SK-N-SH (cell line): Measurements from ENCODE around the gene UBE2I. TPM values are rescaled to one million over a fixed set of nuclear protein-coding genes. Genes with fewer than 3 reads are reported as not detected.

Experiments used
- CTCF ChIA-PET: fragments of 300-600, 350-600 bp; formaldehyde crosslinking; extraction: SDS; loops from one replicate; lab custom pipeline; 2021; lab: Yijun Ruan, JAX
- POLR2A ChIA-PET: fragments of 350-600 bp; sonication (Branson Sonifier 250); formaldehyde crosslinking; extraction: SDS; loops from one replicate; lab custom pipeline; 2020; ENCODE audit warnings: antibody characterized with exemption, inconsistent platforms; lab: Yijun Ruan, JAX
- DNase-seq: peaks from one replicate; pipeline ENCODE4 v3.0.0; 2012
- H2AFZ ChIP-seq: fragments of 200-600 bp; sonication (generic); 2 replicates; pipeline ENCODE4 v1.8.1; 2016; ENCODE audit warnings: antibody characterized with exemption, mild to moderate bottlenecking, low read depth
- H3F3A ChIP-seq: fragments of 200-600 bp; sonication (generic); replicated peaks from 2 replicates; pipeline ENCODE3; 2016; ENCODE audit warnings: antibody characterized with exemption, mild to moderate bottlenecking; ENCODE audit not compliant: insufficient read depth
- H3K27ac ChIP-seq, 2 experiments: fragments of 200-500 bp in 1 of 2; fragments of 200-600 bp in 1 of 2; sonication (Bioruptor generic) in 1 of 2; sonication (generic), shearing (Covaris generic) in 1 of 2; 2 replicates each; pipeline versions ENCODE4 v1.5.1 to v1.6.1; 2014 to 2016; ENCODE audit warnings: low read depth in 2 of 2, inconsistent platforms in 1 of 2, low read length in 1 of 2, mild to moderate bottlenecking in 1 of 2, mixed read lengths in 1 of 2
- H3K27me3 ChIP-seq: fragments of 200-600 bp; sonication (generic), shearing (Covaris generic); 2 replicates; pipeline ENCODE4 v1.6.1; 2016; ENCODE audit warnings: mixed run types; ENCODE audit not compliant: insufficient read depth
- H3K36me3 ChIP-seq, 2 experiments: fragments of 200-500 bp in 1 of 2; fragments of 200-600 bp in 1 of 2; sonication (Bioruptor generic) in 1 of 2; sonication (generic) in 1 of 2; replicated peaks in 1 of 2; 2 replicates each; pipeline versions ENCODE3 to v1.5.1; 2014 to 2016; ENCODE audit warnings: low read length in 1 of 2, mild to moderate bottlenecking in 1 of 2; ENCODE audit not compliant: insufficient read depth in 2 of 2, control insufficient read depth in 1 of 2
- H3K4me1 ChIP-seq, 2 experiments: fragments of 200-500 bp in 1 of 2; fragments of 200-600 bp in 1 of 2; sonication (Bioruptor generic) in 1 of 2; sonication (generic), shearing (Covaris generic) in 1 of 2; 2 replicates each; pipeline versions ENCODE4 v1.5.1 to v1.6.1; 2014 to 2016; ENCODE audit warnings: low read depth in 1 of 2, low read length in 1 of 2, mixed run types in 1 of 2; ENCODE audit not compliant: insufficient read depth in 2 of 2, control insufficient read depth in 1 of 2
- H3K4me2 ChIP-seq: fragments of 200-600 bp; sonication (generic), shearing (Covaris generic); 2 replicates; pipeline ENCODE4 v1.6.1; 2017; ENCODE audit warnings: mixed run types
- H3K4me3 ChIP-seq, 2 experiments: fragments of 200-500 bp in 1 of 2; fragments of 200-600 bp in 1 of 2; sonication (Bioruptor generic) in 1 of 2; sonication (generic), shearing (Covaris generic) in 1 of 2; 2 replicates each; pipeline versions ENCODE4 v1.5.1 to v1.8.1; 2014 to 2016; ENCODE audit warnings: low read depth in 2 of 2, inconsistent platforms in 1 of 2, low read length in 1 of 2, mild to moderate bottlenecking in 1 of 2, mixed read lengths in 1 of 2, moderate library complexity in 1 of 2
- H3K79me2 ChIP-seq: fragments of 200-600 bp; sonication (generic); 2 replicates; pipeline ENCODE4 v1.8.1; 2017; ENCODE audit warnings: mild to moderate bottlenecking; ENCODE audit not compliant: insufficient read depth
- H3K9ac ChIP-seq: fragments of 200-600 bp; sonication (generic); 2 replicates; pipeline ENCODE4 v1.6.1; 2017; ENCODE audit warnings: mixed run types
- H3K9me2 ChIP-seq: fragments of 200-600 bp; sonication (generic); 2 replicates; pipeline ENCODE4 v1.6.1; 2017; ENCODE audit warnings: mixed run types
- H3K9me3 ChIP-seq: fragments of 200-600 bp; sonication (generic); 2 replicates; pipeline ENCODE4 v1.6.1; 2017; ENCODE audit warnings: mixed run types, mild to moderate bottlenecking, moderate library complexity
- H4K20me1 ChIP-seq: fragments of 200-600 bp; sonication (generic); 2 replicates; pipeline ENCODE4 v1.6.1; 2017; ENCODE audit warnings: mild to moderate bottlenecking, mixed run types; ENCODE audit not compliant: insufficient read depth
- CHD2 ChIP-seq: fragments of 150-350 bp; IDR thresholded peaks from 2 replicates; pipeline ENCODE4 v1.6.1; 2018; ENCODE audit warnings: low read length; ENCODE audit not compliant: partially characterized antibody
- CTCF ChIP-seq: fragments of 200-600 bp; sonication (generic); IDR thresholded peaks from 2 replicates; pipeline ENCODE4 v1.6.1; 2017; ENCODE audit warnings: antibody characterized with exemption, mild to moderate bottlenecking, moderate library complexity
- FOSL2 ChIP-seq: IDR thresholded peaks from 2 replicates; pipeline ENCODE4 v1.4.0; 2012; ENCODE audit warnings: low read depth, mild to moderate bottlenecking, moderate library complexity, borderline replicate concordance
- GABPA ChIP-seq: IDR thresholded peaks from 2 replicates; pipeline ENCODE4 v1.4.0; 2012; ENCODE audit warnings: low read depth, mild to moderate bottlenecking
- GATA2 ChIP-seq: sonication (generic); formaldehyde crosslinking; IDR thresholded peaks from 2 replicates; pipeline ENCODE4 v1.5.0; 2020; ENCODE audit warnings: mild to moderate bottlenecking, missing genetic modification reagents
- JUND ChIP-seq: IDR thresholded peaks from 2 replicates; pipeline ENCODE4 v1.4.0; 2012
- MAX ChIP-seq: IDR thresholded peaks from 2 replicates; pipeline ENCODE4 v1.4.0; 2012; ENCODE audit warnings: low read depth
- MXI1 ChIP-seq: IDR thresholded peaks from 2 replicates; pipeline ENCODE4 v1.6.1; 2012; ENCODE audit warnings: mild to moderate bottlenecking, low read depth, low read length, improper control_type of control experiment
- NRF1 ChIP-seq: IDR thresholded peaks from 2 replicates; pipeline ENCODE4 v1.6.1; 2012; ENCODE audit warnings: low read depth, mild to moderate bottlenecking, low read length
- PBX3 ChIP-seq: IDR thresholded peaks from 2 replicates; pipeline ENCODE4; 2012
- POLR2AphosphoS5 ChIP-seq: IDR thresholded peaks from 2 replicates; pipeline ENCODE4 v1.6.1; 2012; ENCODE audit warnings: low read depth, low read length
- REST ChIP-seq: IDR thresholded peaks from 2 replicates; pipeline ENCODE4 v1.6.1; 2012; ENCODE audit warnings: mild to moderate bottlenecking, low read depth, low read length, moderate library complexity
- RXRA ChIP-seq: IDR thresholded peaks from 2 replicates; pipeline ENCODE4 v1.4.0; 2012; ENCODE audit warnings: low read depth, mild to moderate bottlenecking, borderline replicate concordance
- SIN3A ChIP-seq: IDR thresholded peaks from 2 replicates; pipeline ENCODE4 v1.6.1; 2012; ENCODE audit warnings: low read depth, mild to moderate bottlenecking, low read length, moderate library complexity, borderline replicate concordance
- TAF1 ChIP-seq: IDR thresholded peaks from 2 replicates; pipeline ENCODE4 v1.6.1; 2012; ENCODE audit warnings: low read depth, mild to moderate bottlenecking, low read length, moderate library complexity, borderline replicate concordance
- USF1 ChIP-seq: IDR thresholded peaks from 2 replicates; pipeline ENCODE4 v1.4.0; 2012; ENCODE audit warnings: low read depth, borderline replicate concordance
- YY1 ChIP-seq: IDR thresholded peaks from 2 replicates; pipeline ENCODE4 v1.4.0; 2012; ENCODE audit warnings: low read depth, mild to moderate bottlenecking
- ZBTB33 ChIP-seq: IDR thresholded peaks from 2 replicates; pipeline ENCODE4 v1.4.0; 2012; ENCODE audit warnings: low read depth, borderline replicate concordance
- WGBS: methylation state at CpG from one replicate; pipeline ENCODE4 v1.1.6; 2017; ENCODE audit warnings: low lambda C conversion rate; 5-methylcytosine and 5-hydroxymethylcytosine counted together
- polyA plus RNA-seq, 3 experiments: library from polyadenylated mRNA; depleted of rRNA; stranded (reverse); fragments of >200 nt; gene quantifications; 2 replicates each; pipeline ENCODE4 v1.2.3, GENCODE V29; 2012

The UBE2I gene
- polyA plus RNA-seq, 1 of the 3 experiments (the other 2 are of a cell fraction) = 107 TPM

- no peak overlapping the region for H3K4me2 ChIP-seq
- 90% methylated on average over 2 of the region's 5 CpGs for WGBS
Observed at GRCh38 chr16:1327619-1327947, 18.1 kb downstream of the UBE2I start.

More at GRCh38 chr16:1327619-1327947, 18.1 kb downstream of the UBE2I start:
- Histone ChIP-seq H3K4me1 (peaks cover 0 to 13% of the 10 kb centered on the region in 2 experiments; a peak in 1 of 4 replicates), H3K36me3 (peaks cover 0 to 22% of the 10 kb centered on the region in 2 experiments), H3K79me2 (no peaks in the 10 kb centered on the region), H3F3A (peaks cover 1% of the 10 kb centered on the region), H3K9ac (no peak overlapping the region), H3K9me2 (no peaks in the 10 kb centered on the region), H3K27me3 (peaks cover 14% of the 10 kb centered on the region), H3K27ac (no peak overlapping the region), H3K9me3 (no peaks in the 10 kb centered on the region), H3K4me3 (no peak overlapping the region), H4K20me1 (peaks cover 15% of the 10 kb centered on the region; the same call in 1 of the 2 replicates), H2AFZ (no peak overlapping the region)
- no peak for DNase-seq
- ChIA-PET CTCF (interaction anchor here (2.4 kb wide), 1 partner anchor 10 kb away, joined by 14 read pairs; no protein-coding TSS in a partner anchor), POLR2A (no interaction called here)
- TF ChIP-seq NRF1 (no peak), RXRA (no peak), FOSL2 (no peak), MXI1 (no peak), YY1 (no peak), USF1 (no peak), TAF1 (no peak), JUND (no peak), POLR2AphosphoS5 (no peak), CTCF (no peak), GABPA (no peak), ZBTB33 (no peak), GATA2 (CRISPR knock-in tag) (no peak), MAX (no peak), SIN3A (no peak), PBX3 (no peak), CHD2 (no peak), REST (no peak)
